ENCODE results near the gene NIPAL4.

GRCh38 chr5:157455057-157455456 lies 5.0 kb upstream of the NIPAL4 start:
- no peak for TF ChIP-seq CTCF (conservative IDR thresholded peaks at IDR 0.05; ENCODE audit: low read depth, low read length)
- TF ChIP-seq EZH2 (IDR thresholded peaks at IDR 0.05; ENCODE audit: borderline replicate concordance, low read depth, low read length, poor library complexity, severe bottlenecking): no peak

Measured in A673 (cell line).